SU-DHL-6 (cell line): ENCODE measurements around the gene PRKAR2A.

ENCODE experiments used
- EZH2phosphoT487 ChIP-seq: fragments of 200-600 bp; sonication (generic), shearing (Covaris generic); conservative IDR thresholded peaks from 2 replicates; pipeline ENCODE4 v1.6.1; 2018; ENCODE audit warnings: mild to moderate bottlenecking, antibody characterized with exemption, low read length, moderate library complexity, mixed read lengths
- TF ChIP-seq, protein P1 (sequence below): fragments of 200-600 bp; sonication (generic); IDR thresholded peaks from one replicate; pipeline ENCODE4 v1.5.1; 2017; ENCODE audit warnings: antibody characterized with exemption, mild to moderate bottlenecking, low read length, moderate library complexity; ENCODE audit not compliant: insufficient read depth, poor library complexity, severe bottlenecking

DNA sequence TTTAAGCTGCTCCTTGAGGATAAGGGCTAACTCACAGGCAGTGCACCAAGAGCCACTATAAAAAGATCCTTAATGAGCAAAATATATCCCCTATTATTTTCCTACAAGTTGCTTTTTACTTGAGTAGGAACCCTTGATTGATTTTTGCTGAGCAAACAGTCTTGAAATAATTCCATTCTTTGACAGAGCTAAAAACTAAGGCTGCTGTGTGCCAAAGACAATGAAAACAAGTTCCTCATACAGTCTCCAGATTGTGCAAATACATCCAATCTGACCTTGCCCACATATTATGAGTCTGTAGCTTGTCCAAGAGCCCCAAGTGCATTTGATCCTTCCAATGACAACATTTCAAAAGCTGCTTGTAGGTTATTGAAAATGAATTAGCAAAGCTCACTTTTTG lies 15.0 kb downstream of the PRKAR2A start:
- TF ChIP-seq, protein P1, sequence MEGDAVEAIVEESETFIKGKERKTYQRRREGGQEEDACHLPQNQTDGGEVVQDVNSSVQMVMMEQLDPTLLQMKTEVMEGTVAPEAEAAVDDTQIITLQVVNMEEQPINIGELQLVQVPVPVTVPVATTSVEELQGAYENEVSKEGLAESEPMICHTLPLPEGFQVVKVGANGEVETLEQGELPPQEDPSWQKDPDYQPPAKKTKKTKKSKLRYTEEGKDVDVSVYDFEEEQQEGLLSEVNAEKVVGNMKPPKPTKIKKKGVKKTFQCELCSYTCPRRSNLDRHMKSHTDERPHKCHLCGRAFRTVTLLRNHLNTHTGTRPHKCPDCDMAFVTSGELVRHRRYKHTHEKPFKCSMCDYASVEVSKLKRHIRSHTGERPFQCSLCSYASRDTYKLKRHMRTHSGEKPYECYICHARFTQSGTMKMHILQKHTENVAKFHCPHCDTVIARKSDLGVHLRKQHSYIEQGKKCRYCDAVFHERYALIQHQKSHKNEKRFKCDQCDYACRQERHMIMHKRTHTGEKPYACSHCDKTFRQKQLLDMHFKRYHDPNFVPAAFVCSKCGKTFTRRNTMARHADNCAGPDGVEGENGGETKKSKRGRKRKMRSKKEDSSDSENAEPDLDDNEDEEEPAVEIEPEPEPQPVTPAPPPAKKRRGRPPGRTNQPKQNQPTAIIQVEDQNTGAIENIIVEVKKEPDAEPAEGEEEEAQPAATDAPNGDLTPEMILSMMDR = no peak
- no peak for TF ChIP-seq EZH2phosphoT487
